ENCODE results near the gene NOL3. TPM values are rescaled to one million over a fixed set of nuclear protein-coding genes. Genes with fewer than 3 reads are reported as not detected.

The NOL3 gene
- total RNA-seq, 1 experiment from 2014 or later = 8.5 TPM

GRCh38 chr16:67150833-67151396, 19.4 kb upstream of the NOL3 start, which contains the start of gene B3GNT9 (continued):
- no peak for TF ChIP-seq FOXK1 (CRISPR knock-in tag; IDR thresholded peaks at IDR 0.05)
- TF ChIP-seq FOXP1 (CRISPR knock-in tag; IDR thresholded peaks at IDR 0.05; ENCODE audit: borderline replicate concordance) = no peak
- peak; percentile 15; the same call in 1 of the 2 replicates for TF ChIP-seq SMAD3 (CRISPR knock-in tag; IDR thresholded peaks at IDR 0.05; ENCODE audit: borderline replicate concordance)
- peak; percentile 62; the same call in 1 of the 2 replicates for TF ChIP-seq ARID4B (CRISPR knock-in tag; IDR thresholded peaks at IDR 0.05; ENCODE audit: borderline replicate concordance)
- no peak; the same call in 1 of the 2 replicates for TF ChIP-seq E2F5 (CRISPR knock-in tag; IDR thresholded peaks at IDR 0.05)
- peak; percentile 19; the same call in 1 of the 2 replicates for TF ChIP-seq TP53 (CRISPR knock-in tag; IDR thresholded peaks at IDR 0.05)
- no peak for TF ChIP-seq CDX4 (CRISPR knock-in tag; IDR thresholded peaks at IDR 0.05; ENCODE audit: borderline replicate concordance)
- no peak; the same call in 1 of the 2 replicates for TF ChIP-seq SP1 (CRISPR knock-in tag; conservative IDR thresholded peaks at IDR 0.05)
- TF ChIP-seq ZNF317 (CRISPR knock-in tag; IDR thresholded peaks at IDR 0.05; ENCODE audit: borderline replicate concordance, low read depth) = no peak
- 0 out of 2 replicates have a peak, but pooled peaks have one; percentile 22 for TF ChIP-seq CREB1 (CRISPR knock-in tag; IDR thresholded peaks at IDR 0.05)
- no peak for TF ChIP-seq MYBL2 (CRISPR knock-in tag; IDR thresholded peaks at IDR 0.05)
- 0 out of 2 replicates have a peak, but pooled peaks have one; percentile 18 for TF ChIP-seq PREB (CRISPR knock-in tag; IDR thresholded peaks at IDR 0.05; ENCODE audit: borderline replicate concordance)
- 0 out of 2 replicates have a peak, but pooled peaks have one; percentile 44 for TF ChIP-seq NFE2L1 (CRISPR knock-in tag; IDR thresholded peaks at IDR 0.05)
- TF ChIP-seq NR1H2 (CRISPR knock-in tag; IDR thresholded peaks at IDR 0.05) = no peak
- 0 out of 2 replicates have a peak, but pooled peaks have one; percentile 51 for TF ChIP-seq ZBTB21 (CRISPR knock-in tag; IDR thresholded peaks at IDR 0.05; ENCODE audit: borderline replicate concordance)
- no peak for TF ChIP-seq CREM (CRISPR knock-in tag; IDR thresholded peaks at IDR 0.05)
- no peak for TF ChIP-seq FOXJ3 (CRISPR knock-in tag; IDR thresholded peaks at IDR 0.05; ENCODE audit: borderline replicate concordance)
- TF ChIP-seq NR3C1 (CRISPR knock-in tag; conservative IDR thresholded peaks at IDR 0.05; ENCODE audit: low read depth) = no peak
- no peak for TF ChIP-seq HMGXB4 (CRISPR knock-in tag; IDR thresholded peaks at IDR 0.05)
- no peak for TF ChIP-seq MXD4 (CRISPR knock-in tag; IDR thresholded peaks at IDR 0.05; ENCODE audit: borderline replicate concordance)
- TF ChIP-seq USF2 (CRISPR knock-in tag; IDR thresholded peaks at IDR 0.05) = peak; percentile 96
- no peak for TF ChIP-seq ZNF423 (CRISPR knock-in tag; IDR thresholded peaks at IDR 0.05)
- no peak for TF ChIP-seq PRDM15 (CRISPR knock-in tag; IDR thresholded peaks at IDR 0.05)
- peak; percentile 75 for TF ChIP-seq MAX (CRISPR knock-in tag; IDR thresholded peaks at IDR 0.05)
- TF ChIP-seq OVOL2 (CRISPR knock-in tag; IDR thresholded peaks at IDR 0.05; ENCODE audit: borderline replicate concordance) = no peak
